HG03432 (cell line): ENCODE measurements around the gene C2orf72.
A peak's percentile ranks its signal among the peaks of the same experiment; 100 is the strongest.
"Not testable (repeated sequence)": the region's sequence is repeated elsewhere in the genome, so short reads cannot be mapped to it uniquely, and the experiment has no call there.

Experiments used
- ATAC-seq: cut with Tn5 transposase; IDR thresholded peaks from one replicate; pipeline ENCODE4 v1.9.1; 2021; ENCODE audit warnings: mild to moderate bottlenecking, moderate library complexity; ENCODE audit not compliant: unreplicated experiment

Gene C2orf72

GRCh38 chr2:231037202-231037730 lies at the start of gene C2orf72:
C2orf72 (plus strand) TSS chr2:231037523; CDS start chr2:231037566, 43 bp downstream.
- peak; percentile 47 for ATAC-seq

DNA sequence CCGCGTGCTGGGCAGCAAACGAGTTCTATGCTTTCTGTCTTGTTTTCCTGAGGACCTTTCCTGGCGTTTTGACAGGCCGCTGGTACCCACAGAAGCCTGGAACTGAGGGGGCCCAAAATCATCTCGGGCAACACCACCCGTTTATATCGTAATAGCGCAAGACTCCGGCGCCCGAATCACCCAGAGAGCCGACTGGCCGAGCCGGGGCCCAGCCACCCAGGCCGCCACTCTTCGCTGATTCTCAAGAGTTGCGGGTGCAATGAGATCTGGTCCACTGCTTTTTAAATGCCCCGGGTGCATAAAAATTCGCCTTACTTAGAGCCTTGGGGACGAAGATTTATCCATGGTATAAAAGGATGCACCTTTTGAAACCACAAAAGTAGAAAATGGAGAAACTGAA lies 47.6 kb upstream of the C2orf72 start:
- no peak for ATAC-seq

- no peak for ATAC-seq
These were observed 47.0 kb upstream of the C2orf72 start for GRCh38 chr2:230990131-230990898.

DNA sequence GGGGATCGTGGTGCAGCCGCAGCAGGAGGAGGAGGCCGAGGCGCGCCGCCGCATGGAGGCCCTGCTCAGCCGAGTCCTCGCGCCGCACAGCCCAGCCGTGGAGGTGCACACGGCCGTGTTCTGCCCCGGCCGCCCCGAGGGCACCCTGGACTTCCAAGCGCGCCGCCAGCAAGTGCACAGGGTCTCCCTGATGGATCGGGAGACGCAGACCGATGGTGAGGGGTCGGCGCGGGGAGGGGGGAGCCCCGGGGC lies 46.5 kb upstream of the C2orf72 start:
- no peak for ATAC-seq

GRCh38 chr2:230991598-230991997 lies 45.7 kb upstream of the C2orf72 start:
- no peak for ATAC-seq

GRCh38 chr2:230995821-230996220 lies 41.5 kb upstream of the C2orf72 start, which contains the start of gene SPATA3:
SPATA3 (plus strand) TSS chr2:230996121; CDS start chr2:230996234, 113 bp downstream.
- ATAC-seq, result no peak

DNA sequence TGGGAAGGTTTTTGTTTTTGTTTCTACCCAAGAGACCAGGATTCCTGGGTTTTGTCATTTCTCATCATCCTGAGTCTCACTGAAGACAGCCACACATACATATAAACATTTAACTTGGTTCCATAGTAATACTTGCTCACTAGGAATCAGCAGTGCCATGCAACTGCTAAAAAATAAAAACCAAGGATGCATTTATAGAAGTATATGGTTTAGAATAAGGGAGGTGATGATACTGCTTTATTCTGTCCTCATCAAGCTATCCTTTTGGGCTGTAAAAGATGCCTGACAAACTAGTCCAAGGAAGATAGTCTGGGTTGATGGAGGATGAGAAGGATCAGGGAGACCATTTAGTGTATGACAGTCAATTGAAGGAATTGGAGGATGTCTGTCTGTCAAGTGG lies 40.7 kb upstream of the C2orf72 start:
- ATAC-seq, result no peak

DNA sequence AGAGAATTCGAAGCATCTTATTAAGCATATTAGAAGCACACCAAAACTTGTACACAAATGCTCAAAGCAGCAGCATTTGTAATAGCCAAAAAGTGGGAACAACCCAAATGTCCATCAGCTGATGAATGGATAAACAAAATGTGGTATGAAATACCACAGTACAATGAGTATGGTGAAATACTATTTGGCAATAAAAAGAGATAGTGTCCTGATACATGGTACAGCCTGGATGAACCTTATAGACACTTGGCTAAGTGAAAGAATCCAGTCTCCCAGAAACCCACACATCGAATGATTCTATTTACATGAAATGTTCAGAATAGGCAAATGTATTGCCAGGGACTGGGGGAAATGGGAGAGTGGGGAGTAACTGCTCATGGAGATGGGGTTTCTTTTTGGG lies 38.4 kb upstream of the C2orf72 start:
- ATAC-seq, result no peak

DNA sequence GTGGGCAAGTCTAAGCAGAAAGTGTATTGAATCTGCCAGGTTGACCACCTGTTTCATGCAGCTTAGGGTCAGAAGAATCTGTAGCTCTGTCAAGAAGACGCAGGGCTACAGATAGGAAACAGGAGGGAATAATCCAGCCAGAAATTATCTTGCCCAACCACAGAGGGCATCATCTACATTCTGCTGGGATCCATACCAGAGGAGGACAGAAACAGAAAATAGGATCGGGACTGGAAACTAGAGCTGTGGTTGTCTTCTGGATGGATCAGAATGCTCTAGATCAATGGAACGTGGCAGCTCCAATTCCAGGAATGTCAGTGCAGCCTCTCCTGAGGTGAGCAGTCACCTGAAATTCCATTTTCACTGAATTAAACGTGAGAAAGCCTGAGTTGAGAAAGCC lies 37.8 kb upstream of the C2orf72 start:
- no peak for ATAC-seq

GRCh38 chr2:231000211-231000904 lies 37.0 kb upstream of the C2orf72 start:
- no peak for ATAC-seq

- ATAC-seq, result no peak
These were observed 36.3 kb upstream of the C2orf72 start for GRCh38 chr2:231001036-231001435.

- no peak for ATAC-seq
These were observed 35.4 kb upstream of the C2orf72 start for GRCh38 chr2:231001921-231002320.

DNA sequence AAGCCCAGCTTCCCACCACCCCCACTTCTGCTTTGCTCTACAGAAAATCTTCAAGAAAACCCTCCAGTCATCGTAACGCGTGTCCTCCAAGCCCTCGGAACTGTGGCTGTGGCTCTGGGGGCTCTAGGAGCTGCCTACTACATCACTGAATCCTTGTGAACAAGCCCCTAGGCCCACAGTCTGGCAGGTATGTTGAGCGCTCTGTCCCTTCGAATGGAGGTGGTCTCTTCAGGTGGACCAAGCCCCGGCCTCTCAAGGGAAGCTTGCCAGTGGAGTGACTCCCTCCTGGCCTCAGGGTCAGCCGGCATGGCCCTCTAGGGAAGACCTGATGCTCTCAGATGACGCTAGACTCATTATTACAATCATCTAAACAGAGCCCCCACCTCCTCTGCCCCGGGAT lies 34.7 kb upstream of the C2orf72 start:
- ATAC-seq, result no peak

DNA sequence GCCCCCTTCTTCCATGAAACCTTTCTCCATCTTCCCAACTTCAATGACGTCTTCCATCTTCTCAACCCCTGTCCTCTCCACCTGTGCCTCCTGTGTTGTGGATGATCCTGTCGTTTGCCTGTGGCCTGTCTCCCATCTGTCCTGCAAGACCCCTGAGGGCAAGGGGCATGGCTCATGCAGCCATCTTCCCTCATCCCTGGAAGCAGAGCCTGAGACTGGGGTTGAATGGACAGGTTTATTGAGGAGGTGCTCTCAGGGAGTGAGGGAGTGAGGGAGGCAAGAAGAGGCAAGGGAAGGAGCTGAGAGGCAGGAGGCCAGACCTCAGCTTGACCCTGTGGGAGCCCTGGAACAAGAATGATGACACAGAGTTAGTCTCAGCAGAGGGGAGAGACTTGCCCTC lies 34.1 kb upstream of the C2orf72 start:
- ATAC-seq, result no peak

- ATAC-seq, result not testable (repeated sequence)
These were observed 32.4 kb upstream of the C2orf72 start for GRCh38 chr2:231004930-231005329.

GRCh38 chr2:231007286-231008098 lies 29.8 kb upstream of the C2orf72 start:
- ATAC-seq, result no peak

GRCh38 chr2:231008131-231008530 lies 29.2 kb upstream of the C2orf72 start:
- no peak for ATAC-seq

DNA sequence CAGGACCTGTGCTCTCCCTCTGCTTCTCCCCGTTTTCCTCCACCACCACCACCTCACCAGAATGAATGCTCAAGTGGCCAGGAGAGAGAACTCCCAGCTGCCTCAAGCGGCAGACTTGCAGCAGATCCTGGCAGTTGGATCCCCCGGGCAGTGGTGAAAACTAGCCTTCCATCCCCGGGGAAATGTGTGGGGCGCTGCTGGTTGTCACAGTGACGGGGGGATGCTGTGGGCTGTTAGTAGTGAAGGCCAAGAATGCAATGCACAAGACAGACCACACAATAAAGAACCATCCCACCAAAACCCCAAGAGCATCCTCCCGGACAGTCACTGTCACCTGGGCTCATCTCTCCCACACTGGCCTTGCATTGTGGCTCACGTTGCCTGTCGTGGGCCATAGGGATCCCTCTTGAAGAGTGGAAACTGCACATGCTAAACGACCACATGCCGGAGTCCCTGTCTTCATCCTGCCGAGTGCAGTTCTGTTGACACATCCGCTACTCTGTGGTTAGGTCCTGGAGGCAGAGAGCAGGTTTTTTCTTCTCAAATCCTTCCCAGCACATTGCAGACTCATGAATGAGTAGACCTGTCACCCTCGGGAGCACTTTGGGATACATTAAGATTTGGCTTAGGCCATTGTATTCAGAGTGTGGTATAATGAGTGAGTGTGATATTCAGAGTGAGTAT lies 27.9 kb upstream of the C2orf72 start:
- ATAC-seq, result no peak

- no peak for ATAC-seq
These were observed 27.1 kb upstream of the C2orf72 start for GRCh38 chr2:231010201-231010730.

DNA sequence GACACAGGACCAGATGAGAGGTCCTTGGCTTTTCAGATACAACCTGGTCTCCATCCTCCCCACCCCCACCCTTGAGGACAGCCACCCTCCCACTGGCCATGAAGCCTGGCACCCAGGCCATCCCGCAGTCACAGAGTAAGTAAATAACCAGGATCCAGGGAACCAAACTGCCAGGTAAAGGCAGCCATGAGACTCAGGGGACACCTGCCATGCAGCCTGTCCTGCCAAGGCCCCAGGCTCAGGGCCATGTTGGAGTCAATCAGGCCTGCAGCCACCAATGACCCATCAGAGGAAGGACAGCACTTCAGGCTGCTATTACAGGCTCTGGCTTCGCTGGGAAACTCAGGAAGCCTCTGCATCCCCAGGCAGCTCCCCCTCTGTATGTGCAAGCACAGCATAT lies 25.8 kb upstream of the C2orf72 start:
- no peak for ATAC-seq

DNA sequence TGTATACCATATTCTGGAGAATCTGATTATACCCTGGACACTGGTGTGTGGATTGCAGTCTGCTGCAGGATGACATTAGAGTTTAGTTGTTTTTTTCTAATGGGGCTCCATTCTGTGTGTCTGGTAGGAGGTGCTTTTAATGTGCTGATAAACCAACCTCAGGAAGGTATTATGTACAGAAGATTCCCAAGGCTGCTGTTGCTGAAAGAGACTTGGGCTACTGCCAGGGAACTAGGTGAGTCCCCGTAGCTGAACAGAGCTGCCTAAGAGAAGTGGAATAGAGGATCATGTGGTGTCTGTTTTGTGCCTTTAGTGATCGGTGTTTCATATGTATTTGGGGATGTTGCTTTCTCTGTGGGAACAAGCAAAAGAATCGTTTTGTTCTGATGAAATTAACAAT lies 24.9 kb upstream of the C2orf72 start:
- no peak for ATAC-seq
